Measurements from ENCODE around the gene MTUS2. TPM values are rescaled to one million over a fixed set of nuclear protein-coding genes. Genes with fewer than 3 reads are reported as not detected.

The MTUS2 gene
- total RNA-seq, 1 experiment from 2014 or later = 0.35 TPM

- H4K20me1 ChIP-seq (ENCODE audit: control insufficient read depth, insufficient read depth, insufficient read length) = no peaks in the 10 kb centered on the region
- no peak overlapping the region for H2AFZ ChIP-seq (ENCODE audit: low read length)
- H4K91ac ChIP-seq (ENCODE audit: insufficient read length, low read depth, low read length) = no peak overlapping the region
- TF ChIP-seq, protein P1, sequence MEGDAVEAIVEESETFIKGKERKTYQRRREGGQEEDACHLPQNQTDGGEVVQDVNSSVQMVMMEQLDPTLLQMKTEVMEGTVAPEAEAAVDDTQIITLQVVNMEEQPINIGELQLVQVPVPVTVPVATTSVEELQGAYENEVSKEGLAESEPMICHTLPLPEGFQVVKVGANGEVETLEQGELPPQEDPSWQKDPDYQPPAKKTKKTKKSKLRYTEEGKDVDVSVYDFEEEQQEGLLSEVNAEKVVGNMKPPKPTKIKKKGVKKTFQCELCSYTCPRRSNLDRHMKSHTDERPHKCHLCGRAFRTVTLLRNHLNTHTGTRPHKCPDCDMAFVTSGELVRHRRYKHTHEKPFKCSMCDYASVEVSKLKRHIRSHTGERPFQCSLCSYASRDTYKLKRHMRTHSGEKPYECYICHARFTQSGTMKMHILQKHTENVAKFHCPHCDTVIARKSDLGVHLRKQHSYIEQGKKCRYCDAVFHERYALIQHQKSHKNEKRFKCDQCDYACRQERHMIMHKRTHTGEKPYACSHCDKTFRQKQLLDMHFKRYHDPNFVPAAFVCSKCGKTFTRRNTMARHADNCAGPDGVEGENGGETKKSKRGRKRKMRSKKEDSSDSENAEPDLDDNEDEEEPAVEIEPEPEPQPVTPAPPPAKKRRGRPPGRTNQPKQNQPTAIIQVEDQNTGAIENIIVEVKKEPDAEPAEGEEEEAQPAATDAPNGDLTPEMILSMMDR (conservative IDR thresholded peaks at IDR 0.05) = no peak
- H3K4me2 ChIP-seq (ENCODE audit: insufficient read depth, insufficient read length, low read length) = no peak overlapping the region
- no peak overlapping the region for H2BK12ac ChIP-seq (ENCODE audit: insufficient read length, low read depth, low read length)
- H3K56ac ChIP-seq (ENCODE audit: insufficient read length, low read depth, low read length) = no peak overlapping the region
- H3K14ac ChIP-seq (ENCODE audit: insufficient read depth, low read length) = no peak overlapping the region
- H3K4me3 Mint-ChIP-seq = no peak overlapping the region
- H3K4ac ChIP-seq (ENCODE audit: low read depth, low read length) = no peak overlapping the region
- no peak overlapping the region for H3K9ac ChIP-seq (ENCODE audit: extremely low read depth, insufficient read length, low read length)
- no peak overlapping the region for H4K5ac ChIP-seq (ENCODE audit: insufficient read length, low read depth, low read length)
- no peaks in the 10 kb centered on the region for H3K23me2 ChIP-seq (ENCODE audit: insufficient read length, low read depth, low read length, poor library complexity, severe bottlenecking)
- peaks cover 2% of the 10 kb centered on the region in 2 experiments for H3K4me1 Mint-ChIP-seq
- peaks cover 0 to 2% of the 10 kb centered on the region in 2 experiments; a peak in 1 of 5 replicates for H3K9me3 Mint-ChIP-seq
- no peak overlapping the region for H2BK120ac ChIP-seq (ENCODE audit: low read depth, low read length, poor library complexity, severe bottlenecking)
- DNase-seq = no peak
- H2BK5ac ChIP-seq (ENCODE audit: insufficient read length, low read length) = no peak overlapping the region
- H4K8ac ChIP-seq (replicated peaks; ENCODE audit: insufficient read length, low read depth, low read length) = no peak overlapping the region
- no peaks in the 10 kb centered on the region for H3K79me2 ChIP-seq (ENCODE audit: insufficient read depth, low read length)
- no peaks in the 10 kb centered on the region for H3K9me3 ChIP-seq (ENCODE audit: control insufficient read depth, low read depth, low read length)
- H2AK5ac ChIP-seq (ENCODE audit: insufficient read length, low read length) = no peak overlapping the region
- no peaks in the 10 kb centered on the region; the same call in 1 of the 2 replicates for H3K27me3 Mint-ChIP-seq (ENCODE audit: low read depth)
- H3K18ac ChIP-seq (ENCODE audit: insufficient read length, low read depth, low read length) = no peak overlapping the region
- no peaks in the 10 kb centered on the region for H3K79me1 ChIP-seq (ENCODE audit: insufficient read depth, low read depth, low read length, poor library complexity, severe bottlenecking)
- no peak overlapping the region for H3T11ph ChIP-seq (ENCODE audit: low read length)
- H3K27me3 ChIP-seq (ENCODE audit: insufficient read depth, low read length) = no peaks in the 10 kb centered on the region
- no peak overlapping the region for H3K27ac Mint-ChIP-seq
- H3K4me1 ChIP-seq (ENCODE audit: insufficient read depth, low read length) = no peaks in the 10 kb centered on the region
- H3K27ac ChIP-seq (ENCODE audit: insufficient read length, low read depth, low read length) = no peak overlapping the region
- no peak overlapping the region for H2BK15ac ChIP-seq (ENCODE audit: low read depth, low read length)
- no peak overlapping the region for H2BK20ac ChIP-seq (ENCODE audit: low read depth, low read length, poor library complexity, severe bottlenecking)
- no peaks in the 10 kb centered on the region for H3K36me3 Mint-ChIP-seq (ENCODE audit: insufficient read depth in 1 of 3, low read depth in 3 of 3)
- WGBS (ENCODE audit: extremely low coverage, insufficient read length, low lambda C conversion rate) = no CpG with 5 or more reads among the region's 11 CpGs
- H3K23ac ChIP-seq (ENCODE audit: insufficient read length, low read depth, low read length) = no peak overlapping the region
Measured at GRCh38 chr13:29103065-29103800, 283.1 kb downstream of the MTUS2 start.

All from H9 (cell line).